Mesothelial cell of epicardium (in vitro differentiated cells): ENCODE results near the gene CACTIN. TPM values are rescaled to one million over a fixed set of nuclear protein-coding genes. Genes with fewer than 3 reads are reported as not detected.

Experiments
- DNase-seq, 2 experiments: peaks; one replicate each; pipeline ENCODE4 v3.0.0; 2021; ENCODE audit warnings: low spot score in 2 of 2; ENCODE audit not compliant: unreplicated experiment in 2 of 2
- H3K27ac Mint-ChIP-seq: 2 replicates; pipeline ENCODE4 v1.8.0; 2021; ENCODE audit warnings: mixed read lengths
- H3K27me3 Mint-ChIP-seq: 2 replicates; pipeline ENCODE4 v1.8.0; 2021; ENCODE audit warnings: low read depth, mixed read lengths
- H3K36me3 Mint-ChIP-seq: 2 replicates; pipeline ENCODE4 v1.8.0; 2021; ENCODE audit warnings: mixed read lengths
- H3K4me1 Mint-ChIP-seq: 2 replicates; pipeline ENCODE4 v1.8.0; 2021; ENCODE audit warnings: mixed read lengths
- H3K4me3 Mint-ChIP-seq: 2 replicates; pipeline ENCODE4 v1.8.0; 2021; ENCODE audit warnings: mild to moderate bottlenecking, moderate library complexity, mixed read lengths
- H3K9me3 Mint-ChIP-seq: 2 replicates; pipeline ENCODE4 v1.8.0; 2021; ENCODE audit warnings: mixed read lengths
- total RNA-seq: library from RNA; stranded (reverse); gene quantifications from 3 replicates; pipeline ENCODE4 v1.2.1, GENCODE V29; 2021
- TF ChIP-seq, protein P1 (sequence below): fragments of 200-600 bp; sonication (generic); IDR thresholded peaks from one replicate; pipeline ENCODE4 v1.5.0; 2021; ENCODE audit warnings: antibody characterized with exemption; ENCODE audit not compliant: unreplicated experiment

CACTIN gene
- total RNA-seq, 1 donor from 2014 or later, result 39.2 TPM

DNA sequence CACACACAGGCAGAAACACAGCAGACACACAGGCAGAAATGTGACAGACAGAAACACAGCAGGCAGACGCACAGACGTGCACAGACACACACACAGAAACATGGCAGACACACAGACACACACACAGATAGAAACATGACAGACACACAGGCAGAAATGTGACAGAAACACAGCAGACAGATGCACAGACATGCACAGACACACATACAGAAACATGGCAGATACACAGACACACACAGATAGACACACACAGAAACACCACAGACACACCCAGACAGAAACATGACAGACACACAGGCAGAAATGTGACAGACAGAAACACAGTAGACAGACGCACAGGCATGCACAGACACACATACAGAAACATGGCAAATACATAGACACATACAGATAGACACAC, 21.2 kb downstream of the CACTIN start:
- Mint-ChIP-seq H3K27me3 (peaks cover 16% of the 10 kb centered on the region), H3K4me1 (peaks cover 10% of the 10 kb centered on the region), H3K36me3 (no peaks in the 10 kb centered on the region), H3K27ac (no peak overlapping the region), H3K4me3 (no peak overlapping the region), H3K9me3 (no peaks in the 10 kb centered on the region)
- TF ChIP-seq, protein P1, sequence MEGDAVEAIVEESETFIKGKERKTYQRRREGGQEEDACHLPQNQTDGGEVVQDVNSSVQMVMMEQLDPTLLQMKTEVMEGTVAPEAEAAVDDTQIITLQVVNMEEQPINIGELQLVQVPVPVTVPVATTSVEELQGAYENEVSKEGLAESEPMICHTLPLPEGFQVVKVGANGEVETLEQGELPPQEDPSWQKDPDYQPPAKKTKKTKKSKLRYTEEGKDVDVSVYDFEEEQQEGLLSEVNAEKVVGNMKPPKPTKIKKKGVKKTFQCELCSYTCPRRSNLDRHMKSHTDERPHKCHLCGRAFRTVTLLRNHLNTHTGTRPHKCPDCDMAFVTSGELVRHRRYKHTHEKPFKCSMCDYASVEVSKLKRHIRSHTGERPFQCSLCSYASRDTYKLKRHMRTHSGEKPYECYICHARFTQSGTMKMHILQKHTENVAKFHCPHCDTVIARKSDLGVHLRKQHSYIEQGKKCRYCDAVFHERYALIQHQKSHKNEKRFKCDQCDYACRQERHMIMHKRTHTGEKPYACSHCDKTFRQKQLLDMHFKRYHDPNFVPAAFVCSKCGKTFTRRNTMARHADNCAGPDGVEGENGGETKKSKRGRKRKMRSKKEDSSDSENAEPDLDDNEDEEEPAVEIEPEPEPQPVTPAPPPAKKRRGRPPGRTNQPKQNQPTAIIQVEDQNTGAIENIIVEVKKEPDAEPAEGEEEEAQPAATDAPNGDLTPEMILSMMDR, result no peak
- no peak for DNase-seq

DNA sequence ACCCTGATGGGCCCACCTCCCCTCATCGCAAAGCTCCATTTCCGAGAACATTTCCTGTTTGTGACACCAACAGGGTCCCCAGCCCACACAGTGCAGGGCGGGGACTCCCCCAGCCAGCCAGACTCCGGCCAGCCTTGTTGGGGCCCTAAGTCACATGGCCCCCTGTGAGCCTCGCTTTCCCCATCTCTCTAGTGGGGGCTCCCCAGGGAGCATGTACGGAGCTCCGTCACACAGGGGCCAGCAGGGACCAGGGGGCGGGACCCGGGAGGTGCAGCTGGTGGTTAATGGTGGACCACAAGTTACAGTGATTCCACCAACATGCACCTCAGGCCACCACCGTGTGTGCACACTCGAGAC, 21.6 kb downstream of the CACTIN start:
- Mint-ChIP-seq H3K36me3 (no peaks in the 10 kb centered on the region), H3K4me3 (no peak overlapping the region), H3K9me3 (no peaks in the 10 kb centered on the region), H3K27ac (no peak overlapping the region), H3K4me1 (peaks cover 10% of the 10 kb centered on the region), H3K27me3 (peaks cover 16% of the 10 kb centered on the region)
- DNase-seq, result no peak
- TF ChIP-seq, protein P1, result no peak

DNA sequence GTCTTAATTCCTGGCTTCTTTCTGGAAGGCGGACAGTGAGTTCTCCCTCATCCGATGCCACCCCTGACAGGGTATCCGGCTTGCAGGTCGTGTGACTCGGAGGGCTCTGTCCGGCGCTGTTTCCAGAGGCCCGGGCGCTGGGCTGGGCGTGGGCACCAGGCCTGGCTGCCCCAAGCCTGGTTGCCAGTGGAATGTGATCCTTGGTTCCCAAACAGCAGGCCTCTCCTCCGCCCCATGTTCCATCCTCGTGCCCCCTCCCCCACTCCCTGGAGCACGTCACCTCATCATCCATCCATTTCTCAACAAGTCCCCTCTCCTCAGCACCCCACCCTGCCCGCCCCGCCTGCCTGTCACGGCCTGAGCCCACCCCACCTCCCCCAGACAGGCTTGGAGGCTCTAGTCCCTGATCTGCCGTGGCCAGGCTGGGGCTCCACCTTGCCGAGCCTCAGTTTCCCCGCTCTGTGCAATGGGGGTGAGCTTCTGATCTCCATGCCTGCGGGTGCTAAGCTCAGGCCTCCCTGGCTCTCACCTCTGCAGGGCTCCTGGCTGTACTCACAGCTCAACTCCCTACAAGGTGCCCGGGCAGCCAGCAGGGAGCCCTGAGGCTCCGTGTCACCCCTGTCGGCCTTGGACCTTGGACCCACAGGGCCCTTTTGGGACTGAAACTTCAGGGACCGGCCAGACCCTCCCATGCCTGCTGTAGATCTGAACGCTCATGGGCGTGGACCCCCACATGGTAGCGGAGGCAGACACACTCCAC, 22.2 kb downstream of the CACTIN start:
- Mint-ChIP-seq H3K9me3 (no peaks in the 10 kb centered on the region), H3K27me3 (peaks cover 16% of the 10 kb centered on the region), H3K27ac (no peak overlapping the region), H3K4me1 (peaks cover 10% of the 10 kb centered on the region), H3K36me3 (no peaks in the 10 kb centered on the region), H3K4me3 (no peak overlapping the region)
- no peak for DNase-seq
- TF ChIP-seq, protein P1, result no peak

DNA sequence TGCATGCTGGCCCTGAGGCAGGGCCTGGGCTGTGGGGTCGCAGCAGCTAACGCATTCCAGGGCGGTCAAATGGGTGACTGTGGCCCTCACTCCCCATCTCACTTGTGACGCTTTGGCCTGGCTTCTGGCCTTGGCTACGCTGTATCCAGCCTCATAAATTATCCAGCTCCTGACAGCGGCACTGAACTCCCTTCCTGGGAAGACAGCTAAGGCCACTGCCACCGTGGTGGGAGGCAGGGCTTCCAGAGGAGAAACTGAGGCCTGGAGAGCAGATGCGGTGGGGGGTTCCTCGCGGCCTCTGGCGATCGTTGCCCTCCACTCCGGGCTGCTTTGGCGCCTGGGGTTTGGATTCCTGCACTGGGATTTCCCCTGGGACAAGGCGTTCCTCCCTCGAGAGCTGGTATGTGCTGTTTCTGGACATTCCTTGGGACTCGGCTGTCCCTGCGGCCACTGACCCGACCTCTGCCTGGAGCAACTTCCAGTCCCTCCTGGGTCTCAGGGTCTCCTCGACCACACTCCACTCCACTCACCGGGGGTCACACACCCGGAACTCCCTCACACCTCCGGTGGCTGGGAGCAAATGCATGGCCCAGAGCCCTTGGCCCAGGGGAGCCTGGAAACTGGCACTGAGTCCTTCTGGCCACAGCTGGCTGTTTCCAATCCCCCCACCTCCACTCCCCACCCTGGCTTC, 23.3 kb downstream of the CACTIN start:
- Mint-ChIP-seq H3K9me3 (no peaks in the 10 kb centered on the region), H3K27me3 (peaks cover 16% of the 10 kb centered on the region), H3K36me3 (no peaks in the 10 kb centered on the region), H3K27ac (no peak overlapping the region), H3K4me1 (peaks cover 10% of the 10 kb centered on the region), H3K4me3 (no peak overlapping the region)
- no peak for DNase-seq
- TF ChIP-seq, protein P1, result no peak

DNA sequence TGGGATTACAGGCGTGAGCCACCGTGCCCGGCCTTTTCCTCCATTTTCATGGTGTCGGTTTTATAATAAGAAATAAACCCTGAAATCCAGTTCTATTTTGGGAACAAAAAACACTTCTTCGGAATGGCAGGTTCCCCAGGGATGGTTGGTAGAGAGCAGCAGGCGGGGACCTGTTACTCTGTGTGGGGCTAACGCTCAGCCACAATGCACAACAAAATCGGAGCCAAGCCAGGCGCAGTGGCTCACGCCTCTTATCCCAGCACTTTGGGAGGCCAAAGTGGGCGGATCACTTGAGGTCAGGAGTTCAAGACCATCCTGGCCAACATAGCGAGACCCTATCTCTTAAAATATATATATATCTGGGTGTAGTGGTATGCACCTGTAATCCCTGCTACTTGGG, 25.6 kb downstream of the CACTIN start:
- Mint-ChIP-seq H3K9me3 (no peaks in the 10 kb centered on the region), H3K27me3 (peaks cover 2% of the 10 kb centered on the region), H3K4me3 (no peak overlapping the region), H3K27ac (no peak overlapping the region), H3K4me1 (no peaks in the 10 kb centered on the region), H3K36me3 (no peaks in the 10 kb centered on the region)
- TF ChIP-seq, protein P1, result no peak
- DNase-seq, result no peak
